Gastroesophageal sphincter (tissue), 4 donors: Measurements from ENCODE around the gene GRSF1. TPM values are rescaled to one million over a fixed set of nuclear protein-coding genes. Genes with fewer than 3 reads are reported as not detected.

Experiments
- ATAC-seq: fragments of 150-250 bp; one replicate; pipeline ENCODE4 v1.9.1; 2016; ENCODE audit warnings: mild to moderate bottlenecking, moderate library complexity
- H3K27ac ChIP-seq, 4 donors: fragments of 200-600 bp; sonication (generic) in 3 of 4; 1 replicate in 3 of 4; 2 replicates in 1 of 4; pipeline ENCODE4 v1.5.1; 2016 to 2019
- H3K27me3 ChIP-seq: fragments of 200-600 bp; sonication (generic); one replicate; pipeline ENCODE4 v1.5.1; 2019
- H3K36me3 ChIP-seq, 2 donors: fragments of 200-600 bp; sonication (generic); one replicate each; pipeline ENCODE4 v1.5.1; 2019; ENCODE audit warnings: control low read depth in 1 of 2
- H3K4me1 ChIP-seq, 3 donors: fragments of 200-600 bp; sonication (generic); 1 replicate in 2 of 3; 2 replicates in 1 of 3; pipeline ENCODE4 v1.5.1; 2016 to 2019; ENCODE audit warnings: control low read depth in 2 of 3
- H3K4me3 ChIP-seq, 2 donors: fragments of 200-600 bp; sonication (generic); one replicate each; pipeline ENCODE4 v1.5.1; 2019; ENCODE audit warnings: mild to moderate bottlenecking in 1 of 2, moderate library complexity in 1 of 2
- H3K9me3 ChIP-seq, 3 donors: fragments of 200-600 bp; sonication (generic); one replicate each; pipeline ENCODE4 v1.5.1; 2017 to 2019; ENCODE audit warnings: control low read depth in 2 of 3
- EP300 ChIP-seq: sonication (generic); formaldehyde crosslinking; IDR thresholded peaks from one replicate; pipeline ENCODE4 v1.6.1; 2017; ENCODE audit warnings: antibody characterized with exemption, mild to moderate bottlenecking
- POLR2A ChIP-seq, 2 donors: fragments of 450-650 bp; IDR thresholded peaks; one replicate each; pipeline ENCODE4 v1.6.1; 2017; ENCODE audit warnings: antibody characterized with exemption in 2 of 2, mild to moderate bottlenecking in 2 of 2, moderate library complexity in 1 of 2
- POLR2AphosphoS5 ChIP-seq: sonication (generic); formaldehyde crosslinking; IDR thresholded peaks from one replicate; pipeline ENCODE4 v1.6.1; 2017; ENCODE audit warnings: antibody characterized with exemption
- WGBS, 2 donors: methylation state at CpG; one replicate each; pipeline ENCODE4 v1.1.5; 2018; ENCODE audit warnings: low coverage in 1 of 2; 5-methylcytosine and 5-hydroxymethylcytosine counted together
- total RNA-seq, 4 donors: library from RNA; depleted of rRNA; stranded (reverse); fragments of >200 nt; gene quantifications; one replicate each; pipeline ENCODE4 v1.1.0, GENCODE V29; 2016
- TF ChIP-seq, protein P1 (sequence below), 4 experiments: fragments of 200-600 bp in 2 of 4; fragments of 450-650 bp in 2 of 4; sonication (generic) in 1 of 4; IDR thresholded peaks; one replicate each; pipeline ENCODE4 v1.5.1; 2017 to 2019; ENCODE audit warnings: antibody characterized with exemption in 4 of 4, mild to moderate bottlenecking in 2 of 4, moderate library complexity in 2 of 4

GRSF1 gene
- total RNA-seq, 4 donors from 2014 or later, result 60.7 to 73.5 (median 63.5) TPM

DNA sequence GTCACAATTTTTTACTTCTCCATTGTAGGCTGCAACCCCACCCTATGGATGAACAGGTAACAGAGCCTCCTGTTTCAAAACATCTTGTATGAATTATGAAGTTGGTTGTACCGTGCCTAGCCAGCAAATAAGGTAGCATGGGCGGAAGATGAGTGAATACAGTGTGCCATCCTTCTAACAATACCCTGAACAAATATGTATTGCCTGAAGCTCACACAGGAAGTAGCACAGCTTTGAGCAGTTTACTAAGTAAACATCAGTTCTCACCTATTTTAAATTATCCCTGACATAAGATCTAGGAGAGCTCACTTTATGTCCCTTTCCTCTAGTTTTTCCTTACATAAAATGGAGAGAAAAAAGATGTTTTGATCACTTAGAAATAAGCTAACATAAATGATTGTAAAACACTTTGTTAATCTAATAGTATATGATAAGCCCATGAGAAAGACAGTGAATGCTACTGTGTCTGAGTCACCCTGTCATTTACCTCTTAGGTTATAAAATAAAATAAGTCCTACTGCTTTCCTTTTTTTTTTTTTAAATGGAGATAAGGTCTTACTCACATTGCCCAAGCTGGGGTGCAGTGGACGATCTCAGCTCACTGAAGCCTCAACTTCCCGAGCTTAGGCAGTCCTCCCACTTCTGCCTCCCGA lies 36.6 kb downstream of the GRSF1 start:
- TF ChIP-seq POLR2A (IDR thresholded peaks at IDR 0.05) (no peak), POLR2AphosphoS5 (no peak), EP300 (no peak)
- TF ChIP-seq, protein P1, sequence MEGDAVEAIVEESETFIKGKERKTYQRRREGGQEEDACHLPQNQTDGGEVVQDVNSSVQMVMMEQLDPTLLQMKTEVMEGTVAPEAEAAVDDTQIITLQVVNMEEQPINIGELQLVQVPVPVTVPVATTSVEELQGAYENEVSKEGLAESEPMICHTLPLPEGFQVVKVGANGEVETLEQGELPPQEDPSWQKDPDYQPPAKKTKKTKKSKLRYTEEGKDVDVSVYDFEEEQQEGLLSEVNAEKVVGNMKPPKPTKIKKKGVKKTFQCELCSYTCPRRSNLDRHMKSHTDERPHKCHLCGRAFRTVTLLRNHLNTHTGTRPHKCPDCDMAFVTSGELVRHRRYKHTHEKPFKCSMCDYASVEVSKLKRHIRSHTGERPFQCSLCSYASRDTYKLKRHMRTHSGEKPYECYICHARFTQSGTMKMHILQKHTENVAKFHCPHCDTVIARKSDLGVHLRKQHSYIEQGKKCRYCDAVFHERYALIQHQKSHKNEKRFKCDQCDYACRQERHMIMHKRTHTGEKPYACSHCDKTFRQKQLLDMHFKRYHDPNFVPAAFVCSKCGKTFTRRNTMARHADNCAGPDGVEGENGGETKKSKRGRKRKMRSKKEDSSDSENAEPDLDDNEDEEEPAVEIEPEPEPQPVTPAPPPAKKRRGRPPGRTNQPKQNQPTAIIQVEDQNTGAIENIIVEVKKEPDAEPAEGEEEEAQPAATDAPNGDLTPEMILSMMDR (IDR thresholded peaks at IDR 0.05), result no peak
- ATAC-seq, result no peak
- Histone ChIP-seq H3K9me3 (no peaks in the 10 kb centered on the region), H3K27ac (no peak overlapping the region), H3K36me3 (peaks cover 0 to 72% of the 10 kb centered on the region in 2 donors), H3K4me1 (no peaks in the 10 kb centered on the region), H3K27me3 (no peaks in the 10 kb centered on the region), H3K4me3 (no peak overlapping the region)
- 96 to 100% methylated on average over 3 to 5 of the region's 5 CpGs for WGBS, 2 donors

DNA sequence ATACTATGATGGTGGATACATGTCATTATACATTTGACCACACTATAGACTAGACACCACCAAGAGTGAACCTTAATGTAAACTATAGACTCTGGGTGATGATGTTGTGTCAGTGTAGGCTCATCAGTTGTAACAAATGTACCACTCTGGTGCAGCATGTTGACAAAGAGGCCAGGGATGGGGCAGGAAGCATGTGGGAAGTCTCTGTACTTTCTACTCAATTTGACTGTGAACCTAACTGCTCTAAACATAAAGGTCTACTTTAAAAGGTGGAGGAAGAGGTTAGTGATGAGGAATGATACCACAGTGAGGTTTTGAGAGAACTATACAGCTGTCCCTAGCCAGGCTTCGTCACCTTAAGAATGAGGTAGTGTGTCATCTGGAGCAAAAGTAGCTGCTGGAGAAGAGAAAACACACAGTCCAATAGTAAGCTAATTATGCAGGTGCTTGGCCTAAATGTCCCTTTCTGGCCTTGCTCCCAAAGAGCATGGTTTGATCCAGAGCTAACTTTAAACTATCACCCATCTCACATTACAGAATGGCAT lies 38.4 kb downstream of the GRSF1 start:
- 90% methylated on average over 1 of the region's 1 CpG for WGBS, 2 donors
- Histone ChIP-seq H3K4me3 (no peak overlapping the region), H3K9me3 (no peaks in the 10 kb centered on the region), H3K27ac (no peak overlapping the region), H3K27me3 (no peaks in the 10 kb centered on the region), H3K36me3 (peaks cover 0 to 76% of the 10 kb centered on the region in 2 donors), H3K4me1 (no peaks in the 10 kb centered on the region)
- ATAC-seq, result no peak
- TF ChIP-seq POLR2AphosphoS5 (no peak), POLR2A (IDR thresholded peaks at IDR 0.05) (no peak), EP300 (no peak)
- TF ChIP-seq, protein P1 (IDR thresholded peaks at IDR 0.05), result no peak

DNA sequence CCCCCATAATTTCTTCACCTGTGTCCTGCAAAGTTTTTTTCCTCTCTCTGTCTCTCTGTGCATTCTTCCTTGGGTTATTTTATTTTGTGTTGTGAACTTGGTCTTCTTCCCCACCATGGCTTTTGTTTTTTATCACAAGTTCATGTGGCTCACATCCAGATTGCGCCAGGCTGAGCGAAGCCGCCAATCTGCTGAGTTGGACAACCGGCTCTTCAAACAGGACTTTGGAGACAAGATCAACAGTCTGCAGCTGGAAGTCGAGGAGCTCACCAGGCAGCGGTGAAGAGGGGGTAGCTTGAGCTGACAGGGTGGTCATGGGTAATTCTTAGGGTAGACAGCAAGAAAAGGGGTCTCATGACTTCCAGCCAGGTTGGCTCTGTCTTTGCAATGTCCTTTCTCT lies 46.1 kb downstream of the GRSF1 start:
- H3K36me3 ChIP-seq, result peaks cover 0 to 100% of the 10 kb centered on the region in 2 donors
- H3K9me3 ChIP-seq, result no peaks in the 10 kb centered on the region
- H3K4me1 ChIP-seq, result no peaks in the 10 kb centered on the region
- H3K27me3 ChIP-seq, result no peaks in the 10 kb centered on the region
- TF ChIP-seq POLR2A (IDR thresholded peaks at IDR 0.05), result no peak
- TF ChIP-seq POLR2AphosphoS5, result no peak
- TF ChIP-seq EP300, result no peak
- TF ChIP-seq, protein P1 (IDR thresholded peaks at IDR 0.05), result no peak
- H3K27ac ChIP-seq, result no peak overlapping the region
- WGBS, 2 donors, result 67 to 100% methylated on average over 1 to 2 of the region's 6 CpGs
- H3K4me3 ChIP-seq, result no peak overlapping the region
- ATAC-seq, result no peak

DNA sequence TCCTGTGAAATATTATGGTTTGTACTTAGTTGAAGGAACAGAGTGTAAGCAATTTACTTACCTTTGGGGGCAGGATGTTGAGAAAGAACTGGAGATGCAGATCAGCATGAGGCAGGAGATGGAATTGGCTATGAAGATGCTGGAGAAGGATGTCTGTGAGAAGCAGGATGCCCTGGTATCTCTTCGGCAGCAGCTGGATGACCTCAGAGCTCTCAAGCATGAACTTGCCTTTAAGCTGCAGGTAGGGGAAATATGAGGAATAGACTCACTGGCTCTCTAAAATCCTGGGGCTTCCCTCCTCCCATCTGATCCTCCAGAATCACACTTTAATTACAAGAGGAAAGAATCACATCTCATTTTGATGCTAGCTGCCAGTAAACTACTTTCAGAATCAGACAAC lies 51.0 kb downstream of the GRSF1 start:
- H3K36me3 ChIP-seq, result peaks cover 0 to 100% of the 10 kb centered on the region in 2 donors
- H3K27me3 ChIP-seq, result no peaks in the 10 kb centered on the region
- no peaks in the 10 kb centered on the region for H3K4me1 ChIP-seq
- no peaks in the 10 kb centered on the region for H3K9me3 ChIP-seq
- no peak overlapping the region for H3K27ac ChIP-seq
- no peak overlapping the region for H3K4me3 ChIP-seq
- TF ChIP-seq POLR2AphosphoS5 (no peak), POLR2A (IDR thresholded peaks at IDR 0.05) (no peak), EP300 (no peak)
- TF ChIP-seq, protein P1 (IDR thresholded peaks at IDR 0.05), result no peak
- 71 to 80% methylated on average over 1 of the region's 1 CpG for WGBS, 2 donors
- no peak for ATAC-seq

DNA sequence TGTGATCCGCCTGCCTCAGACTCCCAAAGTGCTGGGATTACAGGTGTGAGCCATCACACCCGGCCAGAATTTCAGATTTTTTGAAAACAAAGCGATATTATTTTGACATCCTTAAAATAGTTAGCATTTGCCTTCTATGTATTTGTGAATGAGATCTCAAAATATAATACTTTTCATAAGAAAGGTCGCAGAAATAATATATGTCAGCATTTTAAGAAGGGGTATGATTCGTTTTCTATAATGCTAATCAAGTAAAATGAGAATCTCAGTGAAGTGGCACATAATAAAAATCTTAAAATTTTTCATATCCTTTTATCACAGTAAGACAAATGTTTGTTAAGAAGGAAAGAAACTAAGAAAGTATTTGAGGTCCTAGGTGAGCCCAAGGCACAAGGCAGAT lies 52.2 kb downstream of the GRSF1 start:
- 98% methylated on average over 5 of the region's 5 CpGs for WGBS, 2 donors
- H3K4me3 ChIP-seq, result no peak overlapping the region
- no peaks in the 10 kb centered on the region for H3K4me1 ChIP-seq
- no peaks in the 10 kb centered on the region for H3K27me3 ChIP-seq
- H3K36me3 ChIP-seq, result peaks cover 0 to 100% of the 10 kb centered on the region in 2 donors
- TF ChIP-seq EP300 (no peak), POLR2A (IDR thresholded peaks at IDR 0.05) (no peak), POLR2AphosphoS5 (no peak)
- TF ChIP-seq, protein P1 (IDR thresholded peaks at IDR 0.05), result no peak
- H3K27ac ChIP-seq, result no peak overlapping the region
- no peaks in the 10 kb centered on the region for H3K9me3 ChIP-seq
- ATAC-seq, result no peak
